Measurements from ENCODE around the gene NXN. TPM values are rescaled to one million over a fixed set of nuclear protein-coding genes. Genes with fewer than 3 reads are reported as not detected.

NXN gene
- total RNA-seq, 2 donors from 2014 or later = 13.9 to 18.9 TPM

- Histone ChIP-seq H3K4me1 (ENCODE audit: control insufficient read depth in 1 of 2, low read depth in 2 of 2) (peaks cover 13 to 36% of the 10 kb centered on the region in 2 donors), H3K36me3 (no peaks in the 10 kb centered on the region), H3K27me3 (replicated peaks; ENCODE audit: insufficient read depth) (no peaks in the 10 kb centered on the region), H3K4me3 (no peak overlapping the region), H3K9me3 (no peaks in the 10 kb centered on the region), H3K27ac (no peak overlapping the region)
- TF ChIP-seq, protein P1, sequence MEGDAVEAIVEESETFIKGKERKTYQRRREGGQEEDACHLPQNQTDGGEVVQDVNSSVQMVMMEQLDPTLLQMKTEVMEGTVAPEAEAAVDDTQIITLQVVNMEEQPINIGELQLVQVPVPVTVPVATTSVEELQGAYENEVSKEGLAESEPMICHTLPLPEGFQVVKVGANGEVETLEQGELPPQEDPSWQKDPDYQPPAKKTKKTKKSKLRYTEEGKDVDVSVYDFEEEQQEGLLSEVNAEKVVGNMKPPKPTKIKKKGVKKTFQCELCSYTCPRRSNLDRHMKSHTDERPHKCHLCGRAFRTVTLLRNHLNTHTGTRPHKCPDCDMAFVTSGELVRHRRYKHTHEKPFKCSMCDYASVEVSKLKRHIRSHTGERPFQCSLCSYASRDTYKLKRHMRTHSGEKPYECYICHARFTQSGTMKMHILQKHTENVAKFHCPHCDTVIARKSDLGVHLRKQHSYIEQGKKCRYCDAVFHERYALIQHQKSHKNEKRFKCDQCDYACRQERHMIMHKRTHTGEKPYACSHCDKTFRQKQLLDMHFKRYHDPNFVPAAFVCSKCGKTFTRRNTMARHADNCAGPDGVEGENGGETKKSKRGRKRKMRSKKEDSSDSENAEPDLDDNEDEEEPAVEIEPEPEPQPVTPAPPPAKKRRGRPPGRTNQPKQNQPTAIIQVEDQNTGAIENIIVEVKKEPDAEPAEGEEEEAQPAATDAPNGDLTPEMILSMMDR (IDR thresholded peaks at IDR 0.05) = no peak
- ATAC-seq (ENCODE audit: insufficient number of reproducible peaks, low FRiP score, low read depth) (no peak), DNase-seq (ENCODE audit: low spot score) (no peak)
These were observed 112.9 kb downstream of the NXN start for GRCh38 chr17:866568-867103.

DNA sequence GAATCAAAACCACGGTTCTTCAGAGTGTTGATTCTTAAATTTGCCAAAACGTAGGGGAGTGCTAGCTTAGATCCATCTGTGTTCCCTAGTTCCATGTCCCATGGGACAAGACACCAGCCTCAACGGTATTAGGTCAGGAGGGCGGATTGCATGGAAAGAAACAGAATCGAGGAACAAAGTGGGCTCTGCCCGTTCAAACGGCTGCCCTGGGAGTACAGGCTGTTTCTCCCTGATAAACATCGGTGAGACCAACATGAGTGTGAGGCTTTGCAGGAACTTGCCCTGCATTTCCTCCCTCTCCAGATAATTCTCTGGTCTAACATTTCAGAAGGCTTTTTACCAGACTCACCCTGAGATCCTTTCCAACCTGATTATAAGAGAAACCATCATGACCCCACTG lies 115.3 kb downstream of the NXN start:
- peaks cover 4 to 27% of the 10 kb centered on the region in 2 donors for H3K4me1 ChIP-seq (ENCODE audit: control insufficient read depth in 1 of 2, low read depth in 2 of 2)
- H3K4me3 ChIP-seq = no peak overlapping the region
- TF ChIP-seq, protein P1 (IDR thresholded peaks at IDR 0.05) = no peak
- H3K9me3 ChIP-seq = no peaks in the 10 kb centered on the region
- H3K27me3 ChIP-seq (replicated peaks; ENCODE audit: insufficient read depth) = no peaks in the 10 kb centered on the region
- H3K36me3 ChIP-seq = no peaks in the 10 kb centered on the region
- no peak overlapping the region for H3K27ac ChIP-seq
- DNase-seq (ENCODE audit: low spot score) (no peak), ATAC-seq (ENCODE audit: insufficient number of reproducible peaks, low FRiP score, low read depth) (no peak)

DNA sequence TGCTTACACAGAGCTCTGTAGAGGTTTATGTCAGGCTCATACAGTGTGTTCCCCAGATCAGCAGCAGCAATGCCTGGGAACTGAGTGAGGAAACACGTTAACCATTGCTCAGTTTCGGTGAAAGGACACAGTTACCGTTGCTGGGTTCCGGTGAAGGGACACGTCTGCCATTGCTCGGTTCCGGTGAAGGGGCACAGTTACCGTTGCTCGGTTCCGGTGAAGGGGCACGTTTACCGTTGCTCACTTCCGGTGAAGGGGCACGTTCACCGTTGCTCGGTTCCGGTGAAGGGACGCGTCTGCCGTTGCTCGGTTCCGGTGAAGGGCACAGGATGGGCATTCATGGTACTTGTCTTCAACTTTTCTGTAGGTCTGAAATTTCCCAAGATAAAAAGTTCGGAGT lies 115.7 kb downstream of the NXN start:
- DNase-seq (ENCODE audit: low spot score) (no peak), ATAC-seq (ENCODE audit: insufficient number of reproducible peaks, low FRiP score, low read depth) (no peak)
- Histone ChIP-seq H3K4me1 (ENCODE audit: control insufficient read depth in 1 of 2, low read depth in 2 of 2) (peaks cover 2 to 27% of the 10 kb centered on the region in 2 donors), H3K27me3 (replicated peaks; ENCODE audit: insufficient read depth) (no peaks in the 10 kb centered on the region), H3K9me3 (no peaks in the 10 kb centered on the region), H3K27ac (no peak overlapping the region), H3K4me3 (no peak overlapping the region), H3K36me3 (no peaks in the 10 kb centered on the region)
- TF ChIP-seq, protein P1 (IDR thresholded peaks at IDR 0.05) = no peak

DNA sequence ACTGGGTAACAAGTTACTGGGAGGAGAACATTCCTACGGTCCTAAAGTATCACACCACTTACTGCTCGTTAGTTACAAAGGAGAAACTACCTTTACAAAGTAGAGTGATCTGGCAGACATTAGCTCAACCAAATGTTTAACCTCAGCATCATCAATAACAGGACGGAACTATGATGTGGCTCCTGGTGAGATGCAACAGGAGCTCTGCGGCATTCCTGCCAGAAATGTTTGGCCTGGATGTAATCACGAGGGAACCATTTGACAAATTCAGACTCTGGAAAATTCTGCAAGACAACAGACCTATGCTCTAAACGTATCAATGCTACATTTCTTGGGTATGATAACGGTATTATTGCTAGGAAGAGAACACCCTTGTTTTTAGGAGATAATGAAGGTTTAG lies 117.0 kb downstream of the NXN start:
- Histone ChIP-seq H3K4me3 (no peak overlapping the region), H3K27ac (no peak overlapping the region), H3K4me1 (ENCODE audit: control insufficient read depth in 1 of 2, low read depth in 2 of 2) (peaks cover 0 to 20% of the 10 kb centered on the region in 2 donors)

GRCh38 chr17:861364-861763 lies 118.2 kb downstream of the NXN start:
- Histone ChIP-seq H3K4me1 (ENCODE audit: control insufficient read depth in 1 of 2, low read depth in 2 of 2) (peaks cover 0 to 21% of the 10 kb centered on the region in 2 donors), H3K36me3 (no peaks in the 10 kb centered on the region), H3K27ac (no peak overlapping the region), H3K27me3 (replicated peaks; ENCODE audit: insufficient read depth) (no peaks in the 10 kb centered on the region), H3K4me3 (no peak overlapping the region), H3K9me3 (no peaks in the 10 kb centered on the region)
- DNase-seq (ENCODE audit: low spot score) = no peak
- ATAC-seq (ENCODE audit: insufficient number of reproducible peaks, low FRiP score, low read depth) = no peak
- TF ChIP-seq, protein P1 (IDR thresholded peaks at IDR 0.05) = no peak

More for the DNA sequence above, 117.0 kb downstream of the NXN start:
- no peak for DNase-seq (ENCODE audit: low spot score)
- no peaks in the 10 kb centered on the region for H3K27me3 ChIP-seq (replicated peaks; ENCODE audit: insufficient read depth)
- no peak for ATAC-seq (ENCODE audit: insufficient number of reproducible peaks, low FRiP score, low read depth)
- TF ChIP-seq, protein P1 (IDR thresholded peaks at IDR 0.05) = no peak
- H3K36me3 ChIP-seq = no peaks in the 10 kb centered on the region
- no peaks in the 10 kb centered on the region for H3K9me3 ChIP-seq

All from thoracic aorta (tissue), 2 donors.